Vagina (tissue), 2 donors: Measurements from ENCODE around the gene DOK6.

Experiments
- POLR2A ChIP-seq, 2 donors: fragments of 450-650 bp; IDR thresholded peaks; one replicate each; pipeline ENCODE4 v1.6.1; 2017; ENCODE audit warnings: antibody characterized with exemption in 2 of 2, mild to moderate bottlenecking in 2 of 2, moderate library complexity in 2 of 2
- POLR2AphosphoS5 ChIP-seq, 2 donors: sonication (generic); formaldehyde crosslinking; IDR thresholded peaks; one replicate each; pipeline ENCODE4 v1.9.0; 2017; ENCODE audit warnings: antibody characterized with exemption in 2 of 2, mild to moderate bottlenecking in 2 of 2, low read depth in 1 of 2; ENCODE audit not compliant: insufficient read depth in 1 of 2
- TF ChIP-seq, protein P1 (sequence below), 3 experiments: fragments of 450-650 bp in 2 of 3; fragments of 200-600 bp in 1 of 3; sonication (generic) in 1 of 3; IDR thresholded peaks; one replicate each; pipeline ENCODE4 v1.5.1; 2017 to 2019; ENCODE audit warnings: antibody characterized with exemption in 3 of 3, mild to moderate bottlenecking in 2 of 3, moderate library complexity in 2 of 3

- TF ChIP-seq POLR2A (IDR thresholded peaks at IDR 0.05) = no peak
- TF ChIP-seq, protein P1, sequence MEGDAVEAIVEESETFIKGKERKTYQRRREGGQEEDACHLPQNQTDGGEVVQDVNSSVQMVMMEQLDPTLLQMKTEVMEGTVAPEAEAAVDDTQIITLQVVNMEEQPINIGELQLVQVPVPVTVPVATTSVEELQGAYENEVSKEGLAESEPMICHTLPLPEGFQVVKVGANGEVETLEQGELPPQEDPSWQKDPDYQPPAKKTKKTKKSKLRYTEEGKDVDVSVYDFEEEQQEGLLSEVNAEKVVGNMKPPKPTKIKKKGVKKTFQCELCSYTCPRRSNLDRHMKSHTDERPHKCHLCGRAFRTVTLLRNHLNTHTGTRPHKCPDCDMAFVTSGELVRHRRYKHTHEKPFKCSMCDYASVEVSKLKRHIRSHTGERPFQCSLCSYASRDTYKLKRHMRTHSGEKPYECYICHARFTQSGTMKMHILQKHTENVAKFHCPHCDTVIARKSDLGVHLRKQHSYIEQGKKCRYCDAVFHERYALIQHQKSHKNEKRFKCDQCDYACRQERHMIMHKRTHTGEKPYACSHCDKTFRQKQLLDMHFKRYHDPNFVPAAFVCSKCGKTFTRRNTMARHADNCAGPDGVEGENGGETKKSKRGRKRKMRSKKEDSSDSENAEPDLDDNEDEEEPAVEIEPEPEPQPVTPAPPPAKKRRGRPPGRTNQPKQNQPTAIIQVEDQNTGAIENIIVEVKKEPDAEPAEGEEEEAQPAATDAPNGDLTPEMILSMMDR (IDR thresholded peaks at IDR 0.05) = no peak
- TF ChIP-seq POLR2AphosphoS5 (IDR thresholded peaks at IDR 0.05; ENCODE audit: insufficient read depth in 1 of 2, low read depth in 1 of 2) = no peak
These were observed 325.3 kb downstream of the DOK6 start for GRCh38 chr18:69725855-69726508.
